ENCODE data around the gene KDM4C. TPM values are rescaled to one million over a fixed set of nuclear protein-coding genes. Genes with fewer than 3 reads are reported as not detected.

The KDM4C gene
- total RNA-seq, 4 donors from 2014 or later: 25.2 to 41.1 (median 26.4) TPM

- intact Hi-C loops (cut with DNase I): no loop called here
- no peak for DNase-seq (ENCODE audit: extremely low spot score)
- WGBS: 89% methylated on average over 11 of the region's 11 CpGs
- TF ChIP-seq POLR2AphosphoS5 (IDR thresholded peaks at IDR 0.05) (no peak), EP300 (IDR thresholded peaks at IDR 0.05) (no peak), CTCF (IDR thresholded peaks at IDR 0.05) (no peak), POLR2A (IDR thresholded peaks at IDR 0.05; ENCODE audit: low read depth) (no peak)
- H3K27ac ChIP-seq (replicated peaks in 1 of 4): no peak overlapping the region
- H3K4me1 ChIP-seq: no peaks in the 10 kb centered on the region
- H3K9me3 ChIP-seq: no peaks in the 10 kb centered on the region
- H3K36me3 ChIP-seq: peaks cover 0 to 48% (median 22%) of the 10 kb centered on the region in 4 donors
- no peaks in the 10 kb centered on the region for H3K27me3 ChIP-seq
- no peak overlapping the region for H3K4me3 ChIP-seq
Observed at GRCh38 chr9:7172154-7173115, 414.7 kb downstream of the KDM4C start.

- no peak overlapping the region for H3K27ac ChIP-seq (replicated peaks in 1 of 4)
- no peak overlapping the region for H3K4me3 ChIP-seq
- DNase-seq (ENCODE audit: extremely low spot score): no peak
- 84% methylated on average over 3 of the region's 3 CpGs for WGBS
- no peaks in the 10 kb centered on the region for H3K27me3 ChIP-seq
- H3K36me3 ChIP-seq: peaks cover 0 to 48% (median 26%) of the 10 kb centered on the region in 4 donors
- no peaks in the 10 kb centered on the region for H3K4me1 ChIP-seq
- no peaks in the 10 kb centered on the region for H3K9me3 ChIP-seq
- intact Hi-C loops (cut with DNase I): no loop called here
- TF ChIP-seq EP300 (IDR thresholded peaks at IDR 0.05) (no peak), CTCF (IDR thresholded peaks at IDR 0.05) (no peak), POLR2A (IDR thresholded peaks at IDR 0.05; ENCODE audit: low read depth) (no peak), POLR2AphosphoS5 (IDR thresholded peaks at IDR 0.05) (no peak)
Observed at GRCh38 chr9:7173139-7173538, 415.4 kb downstream of the KDM4C start.

- Histone ChIP-seq H3K36me3 (peaks cover 0 to 48% (median 26%) of the 10 kb centered on the region in 4 donors), H3K27me3 (no peaks in the 10 kb centered on the region), H3K4me3 (no peak overlapping the region), H3K4me1 (no peaks in the 10 kb centered on the region), H3K27ac (replicated peaks in 1 of 4) (no peak overlapping the region), H3K9me3 (no peaks in the 10 kb centered on the region)
- intact Hi-C loops (cut with DNase I): no loop called here
- WGBS: 87% methylated on average over 7 of the region's 7 CpGs
- TF ChIP-seq EP300 (IDR thresholded peaks at IDR 0.05) (no peak), POLR2A (IDR thresholded peaks at IDR 0.05; ENCODE audit: low read depth) (no peak)
- no peak for DNase-seq (ENCODE audit: extremely low spot score)
Observed at GRCh38 chr9:7174301-7174700, 416.5 kb downstream of the KDM4C start.

GRCh38 chr9:7174884-7175283 lies 417.1 kb downstream of the KDM4C start:
- Histone ChIP-seq H3K27ac (replicated peaks in 1 of 4) (no peak overlapping the region), H3K36me3 (peaks cover 0 to 44% (median 26%) of the 10 kb centered on the region in 4 donors), H3K4me1 (no peaks in the 10 kb centered on the region), H3K4me3 (no peak overlapping the region), H3K9me3 (no peaks in the 10 kb centered on the region), H3K27me3 (no peaks in the 10 kb centered on the region)
- WGBS: 90% methylated on average over 8 of the region's 8 CpGs
- no peak for DNase-seq (ENCODE audit: extremely low spot score)
- no peak for TF ChIP-seq POLR2A (IDR thresholded peaks at IDR 0.05; ENCODE audit: low read depth)
- no peak for TF ChIP-seq POLR2AphosphoS5 (IDR thresholded peaks at IDR 0.05)
- no peak for TF ChIP-seq EP300 (IDR thresholded peaks at IDR 0.05)
- TF ChIP-seq CTCF (IDR thresholded peaks at IDR 0.05): no peak
- intact Hi-C loops (cut with DNase I): no loop called here

- H3K36me3 ChIP-seq: peaks cover 0 to 32% (median 21%) of the 10 kb centered on the region in 4 donors
Observed at GRCh38 chr9:7176561-7176960, 418.8 kb downstream of the KDM4C start.

More at GRCh38 chr9:7176561-7176960, 418.8 kb downstream of the KDM4C start:
- Histone ChIP-seq H3K4me3 (no peak overlapping the region), H3K9me3 (no peaks in the 10 kb centered on the region), H3K27me3 (no peaks in the 10 kb centered on the region), H3K4me1 (no peaks in the 10 kb centered on the region), H3K27ac (replicated peaks in 1 of 4) (no peak overlapping the region)
- DNase-seq (ENCODE audit: extremely low spot score): no peak
- TF ChIP-seq POLR2A (IDR thresholded peaks at IDR 0.05; ENCODE audit: low read depth): no peak
- no peak for TF ChIP-seq CTCF (IDR thresholded peaks at IDR 0.05)
- no peak for TF ChIP-seq POLR2AphosphoS5 (IDR thresholded peaks at IDR 0.05)
- TF ChIP-seq EP300 (IDR thresholded peaks at IDR 0.05): no peak
- intact Hi-C loops (cut with DNase I): no loop called here
- 57% methylated on average over 1 of the region's 1 CpG for WGBS
